CD14-positive monocyte (primary cell): ENCODE data around the gene WNT10A. TPM values are rescaled to one million over a fixed set of nuclear protein-coding genes. Genes with fewer than 3 reads are reported as not detected.

Experiments
- DNase-seq, 3 donors: peaks; one replicate each; pipeline ENCODE4 v3.0.0-alpha.2; 2011 to 2022
- H2AFZ ChIP-seq: 2 replicates; pipeline ENCODE4 v1.6.0; 2012; ENCODE audit warnings: mild to moderate bottlenecking, low read depth, low read length, inconsistent platforms; ENCODE audit not compliant: insufficient read depth, poor library complexity, severe bottlenecking
- H3K27ac ChIP-seq, 2 donors: 1 replicate in 1 of 2; 2 replicates in 1 of 2; pipeline ENCODE4 v1.5.1; 2012 to 2013; ENCODE audit warnings: low read length in 2 of 2, control low read depth in 1 of 2, inconsistent platforms in 1 of 2, low read depth in 1 of 2, mild to moderate bottlenecking in 1 of 2
- H3K27me3 ChIP-seq, 2 donors: one replicate each; pipeline versions ENCODE4 v1.6.0 to v1.6.1; 2011 to 2013; ENCODE audit warnings: low read length in 2 of 2; ENCODE audit not compliant: control insufficient read depth in 2 of 2, insufficient read depth in 2 of 2
- H3K36me3 ChIP-seq, 2 donors: replicated peaks in 1 of 2; 1 replicate in 1 of 2; 2 replicates in 1 of 2; pipeline versions ENCODE4 v1.5.1 to v1.6.1; 2012 to 2013; ENCODE audit warnings: low read length in 2 of 2, control low read depth in 1 of 2, inconsistent platforms in 1 of 2, mild to moderate bottlenecking in 1 of 2; ENCODE audit not compliant: insufficient read depth in 2 of 2, control insufficient read depth in 1 of 2
- H3K4me1 ChIP-seq, 2 donors: 1 replicate in 1 of 2; 2 replicates in 1 of 2; pipeline versions ENCODE4 v1.5.1 to v1.6.1; 2012 to 2013; ENCODE audit warnings: low read length in 2 of 2, control low read depth in 1 of 2, inconsistent platforms in 1 of 2, mild to moderate bottlenecking in 1 of 2, moderate library complexity in 1 of 2; ENCODE audit not compliant: insufficient read depth in 2 of 2, control insufficient read depth in 1 of 2
- H3K4me2 ChIP-seq: replicated peaks from 2 replicates; pipeline ENCODE3; 2012; ENCODE audit warnings: low read length, moderate library complexity, mild to moderate bottlenecking; ENCODE audit not compliant: poor library complexity, severe bottlenecking; ENCODE audit errors: extremely low read depth
- H3K4me3 ChIP-seq, 3 experiments: fragments of 200-600 bp in 1 of 3; sonication (generic) in 1 of 3; replicated peaks in 1 of 3; 1 replicate in 2 of 3; 2 replicates in 1 of 3; pipeline ENCODE4 v1.5.1; 2011 to 2013; ENCODE audit warnings: low read length in 3 of 3, mild to moderate bottlenecking in 3 of 3, control low read depth in 2 of 3, low read depth in 2 of 3, inconsistent platforms in 1 of 3, moderate library complexity in 1 of 3
- H3K79me2 ChIP-seq: 2 replicates; pipeline ENCODE4 v1.6.0; 2012; ENCODE audit warnings: mild to moderate bottlenecking, control low read depth, inconsistent platforms, low read length, moderate library complexity; ENCODE audit not compliant: insufficient read depth
- H3K9ac ChIP-seq: 2 replicates; pipeline ENCODE4 v1.6.0; 2017; ENCODE audit warnings: low read length, mild to moderate bottlenecking; ENCODE audit not compliant: insufficient read depth, poor library complexity, severe bottlenecking
- H3K9me3 ChIP-seq, 2 donors: replicated peaks in 1 of 2; 1 replicate in 1 of 2; 2 replicates in 1 of 2; pipeline versions ENCODE4 v1.5.1 to v1.6.1; 2012 to 2013; ENCODE audit warnings: low read length in 2 of 2, control low read depth in 1 of 2; ENCODE audit not compliant: control insufficient read depth in 1 of 2, insufficient read depth in 1 of 2
- H4K20me1 ChIP-seq: 2 replicates; pipeline ENCODE4 v1.6.0; 2012; ENCODE audit warnings: mild to moderate bottlenecking, low read length, control low read depth, moderate library complexity; ENCODE audit not compliant: insufficient read depth
- H3K27ac Mint-ChIP-seq, 7 donors: one replicate each; pipeline ENCODE4 v1.8.0; 2020; ENCODE audit warnings: mild to moderate bottlenecking in 7 of 7, mixed read lengths in 7 of 7, moderate library complexity in 6 of 7, inconsistent platforms in 2 of 7
- H3K27me3 Mint-ChIP-seq, 3 donors: one replicate each; pipeline ENCODE4 v1.8.0; 2021 to 2022; ENCODE audit warnings: low read depth in 3 of 3, mild to moderate bottlenecking in 3 of 3, mixed read lengths in 3 of 3, moderate library complexity in 3 of 3, inconsistent platforms in 1 of 3
- H3K36me3 Mint-ChIP-seq, 2 donors: one replicate each; pipeline ENCODE4 v1.8.0; 2020; ENCODE audit warnings: mixed read lengths in 2 of 2, inconsistent platforms in 1 of 2, mild to moderate bottlenecking in 1 of 2
- H3K4me1 Mint-ChIP-seq: one replicate; pipeline ENCODE4 v1.8.0; 2020; ENCODE audit warnings: mild to moderate bottlenecking, mixed read lengths
- H3K4me3 Mint-ChIP-seq, 2 donors: one replicate each; pipeline ENCODE4 v1.8.0; 2020; ENCODE audit warnings: mild to moderate bottlenecking in 2 of 2, mixed read lengths in 2 of 2, moderate library complexity in 1 of 2
- H3K9me3 Mint-ChIP-seq, 7 donors: one replicate each; pipeline ENCODE4 v1.8.0; 2020 to 2022; ENCODE audit warnings: mixed read lengths in 7 of 7, mild to moderate bottlenecking in 6 of 7, moderate library complexity in 6 of 7, inconsistent platforms in 2 of 7
- WGBS: methylation state at CpG from one replicate; pipeline ENCODE4 v1.1.5; 2013; ENCODE audit warnings: missing lambda C conversion rate; ENCODE audit not compliant: insufficient coverage; 5-methylcytosine and 5-hydroxymethylcytosine counted together
- intact Hi-C, 2 donors: fragments of 100-400 bp; cut with micrococcal nuclease; formaldehyde crosslinking; loops; one replicate each; pipeline versions ENCODE4 v1.15.0 to v1.15.1; 2023
- polyA plus RNA-seq, 3 donors: library from polyadenylated mRNA; depleted of rRNA in 1 of 3; unstranded in 2 of 3; stranded (reverse) in 1 of 3; fragments of 300-500 nt in 2 of 3; fragments of >200 nt in 1 of 3; fragmentation: Illumina TruSeq in 2 of 3; gene quantifications; 1 replicate in 2 of 3; 2 replicates in 1 of 3; pipeline ENCODE4 v1.2.3, GENCODE V29; 2012 to 2021
- TF ChIP-seq, protein P1 (sequence below): fragments of 200-600 bp; IDR thresholded peaks from one replicate; pipeline ENCODE4 v1.8.0; 2022; ENCODE audit warnings: antibody characterized with exemption, mild to moderate bottlenecking

Gene WNT10A
- polyA plus RNA-seq, 3 donors, result 0.04 TPM; not detected in 2

DNA sequence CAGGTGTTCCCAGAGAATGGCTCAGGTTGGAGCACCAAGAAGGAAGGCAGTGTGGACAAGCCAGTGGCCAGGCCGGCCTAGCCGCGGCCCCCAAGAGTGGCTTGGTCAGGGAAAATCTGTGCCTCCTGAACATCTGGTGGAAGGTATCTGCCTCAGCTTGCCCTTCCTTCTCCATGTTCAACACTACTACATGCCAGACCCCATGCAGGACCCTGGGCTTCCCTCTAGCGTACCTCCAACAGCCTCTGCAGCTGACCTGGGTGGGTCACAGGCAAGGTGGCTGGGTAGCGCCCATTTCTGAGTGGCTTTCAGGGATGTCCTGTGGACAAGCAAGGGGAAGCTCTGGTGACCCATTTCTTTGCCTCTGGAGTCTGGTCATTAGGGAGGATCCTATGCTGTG is 7.7 kb downstream of the WNT10A start:
- Mint-ChIP-seq H3K4me1 (peaks cover 9% of the 10 kb centered on the region), H3K9me3 (peaks cover 0 to 6% (median 2%) of the 10 kb centered on the region in 7 donors), H3K27ac (no peak overlapping the region), H3K27me3 (peaks cover 56 to 82% (median 57%) of the 10 kb centered on the region in 3 donors), H3K36me3 (peaks cover 1 to 8% of the 10 kb centered on the region in 2 donors), H3K4me3 (no peak overlapping the region)
- Histone ChIP-seq H3K4me2 (no peak overlapping the region), H3K4me3 (no peak overlapping the region), H4K20me1 (no peaks in the 10 kb centered on the region), H3K9ac (no peak overlapping the region), H2AFZ (no peak overlapping the region), H3K9me3 (peaks cover 0 to 15% of the 10 kb centered on the region in 2 donors), H3K27ac (no peak overlapping the region), H3K36me3 (no peaks in the 10 kb centered on the region), H3K79me2 (no peaks in the 10 kb centered on the region), H3K4me1 (peaks cover 8 to 13% of the 10 kb centered on the region in 2 donors), H3K27me3 (peaks cover 22 to 51% of the 10 kb centered on the region in 2 donors)
- DNase-seq, result no peak
- 100% methylated on average over 2 of the region's 5 CpGs for WGBS
- TF ChIP-seq, protein P1, sequence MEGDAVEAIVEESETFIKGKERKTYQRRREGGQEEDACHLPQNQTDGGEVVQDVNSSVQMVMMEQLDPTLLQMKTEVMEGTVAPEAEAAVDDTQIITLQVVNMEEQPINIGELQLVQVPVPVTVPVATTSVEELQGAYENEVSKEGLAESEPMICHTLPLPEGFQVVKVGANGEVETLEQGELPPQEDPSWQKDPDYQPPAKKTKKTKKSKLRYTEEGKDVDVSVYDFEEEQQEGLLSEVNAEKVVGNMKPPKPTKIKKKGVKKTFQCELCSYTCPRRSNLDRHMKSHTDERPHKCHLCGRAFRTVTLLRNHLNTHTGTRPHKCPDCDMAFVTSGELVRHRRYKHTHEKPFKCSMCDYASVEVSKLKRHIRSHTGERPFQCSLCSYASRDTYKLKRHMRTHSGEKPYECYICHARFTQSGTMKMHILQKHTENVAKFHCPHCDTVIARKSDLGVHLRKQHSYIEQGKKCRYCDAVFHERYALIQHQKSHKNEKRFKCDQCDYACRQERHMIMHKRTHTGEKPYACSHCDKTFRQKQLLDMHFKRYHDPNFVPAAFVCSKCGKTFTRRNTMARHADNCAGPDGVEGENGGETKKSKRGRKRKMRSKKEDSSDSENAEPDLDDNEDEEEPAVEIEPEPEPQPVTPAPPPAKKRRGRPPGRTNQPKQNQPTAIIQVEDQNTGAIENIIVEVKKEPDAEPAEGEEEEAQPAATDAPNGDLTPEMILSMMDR, result no peak
- intact Hi-C loops, result no loop called here

DNA sequence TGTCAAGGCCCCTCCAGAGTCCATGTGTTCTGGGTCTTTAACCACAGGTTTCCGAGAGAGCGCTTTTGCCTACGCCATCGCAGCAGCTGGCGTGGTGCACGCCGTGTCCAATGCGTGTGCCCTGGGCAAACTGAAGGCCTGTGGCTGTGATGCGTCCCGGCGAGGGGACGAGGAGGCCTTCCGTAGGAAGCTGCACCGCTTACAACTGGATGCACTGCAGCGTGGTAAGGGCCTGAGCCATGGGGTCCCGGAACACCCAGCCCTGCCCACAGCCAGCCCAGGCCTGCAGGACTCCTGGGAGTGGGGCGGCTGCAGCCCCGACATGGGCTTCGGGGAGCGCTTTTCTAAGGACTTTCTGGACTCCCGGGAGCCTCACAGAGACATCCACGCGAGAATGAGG is 9.3 kb downstream of the WNT10A start:
- H2AFZ ChIP-seq, result no peak overlapping the region
- no peak overlapping the region for H3K27ac ChIP-seq
- TF ChIP-seq, protein P1, result no peak
- Mint-ChIP-seq H3K9me3 (peaks cover 0 to 5% (median 2%) of the 10 kb centered on the region in 7 donors), H3K27me3 (peaks cover 60 to 82% (median 62%) of the 10 kb centered on the region in 3 donors), H3K27ac (no peak overlapping the region), H3K36me3 (peaks cover 4 to 7% of the 10 kb centered on the region in 2 donors), H3K4me3 (no peak overlapping the region), H3K4me1 (peaks cover 12% of the 10 kb centered on the region)
- intact Hi-C loops, result no loop called here
- no peak overlapping the region for H3K9ac ChIP-seq
- H3K27me3 ChIP-seq, result peaks cover 26 to 54% of the 10 kb centered on the region in 2 donors
- H3K4me3 ChIP-seq, result no peak overlapping the region
- H3K36me3 ChIP-seq, result no peaks in the 10 kb centered on the region
- peaks cover 9 to 18% of the 10 kb centered on the region in 2 donors for H3K4me1 ChIP-seq
- H3K79me2 ChIP-seq, result no peaks in the 10 kb centered on the region
- H3K9me3 ChIP-seq, result peaks cover 0 to 19% of the 10 kb centered on the region in 2 donors
- no peaks in the 10 kb centered on the region for H4K20me1 ChIP-seq
- WGBS, result 96% methylated on average over 23 of the region's 23 CpGs
- H3K4me2 ChIP-seq, result no peak overlapping the region
- no peak for DNase-seq
